ENCODE measurements around the gene FAM162A.
"Not testable (repeated sequence)": the region's sequence is repeated elsewhere in the genome, so short reads cannot be mapped to it uniquely, and the experiment has no call there.

FAM162A gene

GRCh38 chr3:122383771-122384697, at the start of gene FAM162A:
Gene FAM162A (plus strand): TSS chr3:122384182. CDS start chr3:122384266, 84 bp downstream.
- DNase-seq: peak; percentile 85

- DNase-seq: no peak
Observed at GRCh38 chr3:122342803-122343202, 41.2 kb upstream of the FAM162A start.

- no peak for DNase-seq
Observed at GRCh38 chr3:122343654-122344053, 40.3 kb upstream of the FAM162A start.

- DNase-seq: no peak
Observed at GRCh38 chr3:122349171-122349570, 34.8 kb upstream of the FAM162A start.

- no peak for DNase-seq
Observed at GRCh38 chr3:122350814-122351418, 33.1 kb upstream of the FAM162A start.

- no peak for DNase-seq
Observed at GRCh38 chr3:122351612-122352011, 32.4 kb upstream of the FAM162A start.

GRCh38 chr3:122353215-122353614, 30.8 kb upstream of the FAM162A start:
- no peak for DNase-seq

GRCh38 chr3:122353893-122354401, 30.0 kb upstream of the FAM162A start:
- no peak for DNase-seq

GRCh38 chr3:122355612-122356011, 28.4 kb upstream of the FAM162A start:
- DNase-seq: no peak

- DNase-seq: no peak
Observed at GRCh38 chr3:122356402-122356801, 27.6 kb upstream of the FAM162A start.

GRCh38 chr3:122357828-122358702, 25.9 kb upstream of the FAM162A start:
- DNase-seq: no peak

- DNase-seq: no peak
Observed at GRCh38 chr3:122358703-122359032, 25.3 kb upstream of the FAM162A start.

GRCh38 chr3:122362026-122362425, 22.0 kb upstream of the FAM162A start:
- no peak for DNase-seq

GRCh38 chr3:122364490-122364889, 19.5 kb upstream of the FAM162A start:
- DNase-seq: no peak

- DNase-seq: no peak
Observed at GRCh38 chr3:122365073-122365472, 18.9 kb upstream of the FAM162A start.

- not testable (repeated sequence) for DNase-seq
Observed at GRCh38 chr3:122365582-122366378, 18.2 kb upstream of the FAM162A start.

GRCh38 chr3:122366379-122366749, 17.6 kb upstream of the FAM162A start:
- no peak for DNase-seq

GRCh38 chr3:122374034-122374433, 9.9 kb upstream of the FAM162A start:
- no peak for DNase-seq

GRCh38 chr3:122377975-122378374, 6.0 kb upstream of the FAM162A start:
- no peak for DNase-seq

GRCh38 chr3:122382888-122383666, 905 bp upstream of the FAM162A start, which contains the start of gene MIX23:
Gene MIX23 (minus strand): TSS chr3:122383231. CDS start chr3:122383224, 7 bp downstream.
- peak; percentile 66 for DNase-seq

GRCh38 chr3:122387709-122388108, 3.7 kb downstream of the FAM162A start:
- DNase-seq: no peak

All from NCI-H1048 (cell line).